GM19035 (cell line): ENCODE data around the gene THRB.
A peak's percentile ranks its signal among the peaks of the same experiment; 100 is the strongest.
"Not testable (repeated sequence)": the region's sequence is repeated elsewhere in the genome, so short reads cannot be mapped to it uniquely, and the experiment has no call there.

Experiments used
- ATAC-seq: cut with Tn5 transposase; IDR thresholded peaks from one replicate; pipeline ENCODE4 v1.9.1; 2021; ENCODE audit not compliant: unreplicated experiment

Gene THRB

GRCh38 chr3:24128199-24129005 lies 366.2 kb downstream of the THRB start:
- ATAC-seq, result no peak

GRCh38 chr3:24123596-24123995 lies 371.1 kb downstream of the THRB start:
- ATAC-seq, result no peak

GRCh38 chr3:24120434-24120833 lies 374.2 kb downstream of the THRB start:
- ATAC-seq, result no peak

- no peak for ATAC-seq
Observed at GRCh38 chr3:24119321-24119751, 375.3 kb downstream of the THRB start.

GRCh38 chr3:24117508-24117907 lies 377.1 kb downstream of the THRB start:
- no peak for ATAC-seq

GRCh38 chr3:24111711-24112110 lies 382.9 kb downstream of the THRB start:
- ATAC-seq, result no peak

GRCh38 chr3:24110051-24110450 lies 384.6 kb downstream of the THRB start:
- ATAC-seq, result no peak

- no peak for ATAC-seq
Observed at GRCh38 chr3:24101676-24102168, 392.9 kb downstream of the THRB start.

- no peak for ATAC-seq
Observed at GRCh38 chr3:24100696-24101402, 393.8 kb downstream of the THRB start.

GRCh38 chr3:24096695-24097290 lies 397.9 kb downstream of the THRB start:
- no peak for ATAC-seq

- ATAC-seq, result no peak
Observed at GRCh38 chr3:24096271-24096670, 398.4 kb downstream of the THRB start.

- ATAC-seq, result not testable (repeated sequence)
Observed at GRCh38 chr3:24094818-24095217, 399.8 kb downstream of the THRB start.

GRCh38 chr3:24088782-24089181 lies 405.9 kb downstream of the THRB start:
- peak; percentile 56 for ATAC-seq

GRCh38 chr3:24087469-24087868 lies 407.2 kb downstream of the THRB start:
- no peak for ATAC-seq

- ATAC-seq, result no peak
Observed at GRCh38 chr3:24086617-24087404, 407.8 kb downstream of the THRB start.

- no peak for ATAC-seq
Observed at GRCh38 chr3:24086206-24086605, 408.4 kb downstream of the THRB start.

GRCh38 chr3:24072193-24072592 lies 422.5 kb downstream of the THRB start:
- no peak for ATAC-seq

GRCh38 chr3:24069045-24069444 lies 425.6 kb downstream of the THRB start:
- no peak for ATAC-seq

- ATAC-seq, result no peak
Observed at GRCh38 chr3:24067483-24067882, 427.2 kb downstream of the THRB start.
